GM12878 (cell line): ENCODE data around the gene SHC2. TPM values are rescaled to one million over a fixed set of nuclear protein-coding genes. Genes with fewer than 3 reads are reported as not detected.

Experiments used
- ATAC-seq: fragments of 200-7000 bp; cut with Tn5 transposase; 3 replicates; pipeline ENCODE4 v1.9.1; 2020; ENCODE audit warnings: mild to moderate bottlenecking, moderate library complexity
- BruUV-seq: library from RNA; stranded (reverse); fragments of 400-500 nt; replicated peaks from 2 replicates; lab custom pipeline; 2021; lab: Mats Ljungman, UMichigan
- CTCF ChIA-PET: fragments of 300-600 bp; sonication (Branson Sonifier 250); formaldehyde crosslinking; extraction: SDS; loops from one replicate; lab custom pipeline; 2021; ENCODE audit warnings: inconsistent platforms; lab: Yijun Ruan, JAX
- POLR2A ChIA-PET: fragments of 350-600 bp; formaldehyde crosslinking; extraction: SDS; loops from one replicate; lab custom pipeline; 2021; ENCODE audit warnings: inconsistent platforms; lab: Charles Lee
- RAD21 ChIA-PET: fragments of 300-600 bp; sonication (Branson Sonifier 250); formaldehyde crosslinking; loops from one replicate; lab custom pipeline; 2023; ENCODE audit warnings: antibody characterized with exemption; ENCODE audit not compliant: unreplicated experiment; lab: Charles Lee
- SMC1A ChIA-PET: fragments of 300-600 bp; sonication (Branson Sonifier 250); formaldehyde crosslinking; loops from one replicate; lab custom pipeline; 2023; ENCODE audit not compliant: unreplicated experiment, uncharacterized antibody; lab: Charles Lee
- DNase-seq: peaks from one replicate; pipeline ENCODE4 v3.0.0-alpha.2; 2011; ENCODE audit warnings: low read depth, low spot score
- FAIRE-seq: peaks from 3 replicates; lab custom pipeline; 2011; peaks lifted over from hg19 to GRCh38; lab: Jason Lieb, UNC
- H2AFZ ChIP-seq: 2 replicates; pipeline ENCODE4 v1.6.0; 2011; ENCODE audit warnings: low read depth, low read length, control low read depth; ENCODE audit not compliant: control insufficient read depth
- H3K27ac ChIP-seq: 2 replicates; pipeline ENCODE4 v1.5.1; 2011; ENCODE audit warnings: control low read depth; ENCODE audit not compliant: control insufficient read depth, insufficient read depth
- H3K27me3 ChIP-seq, 2 experiments: replicated peaks in 1 of 2; 2 replicates each; pipeline versions ENCODE4 v1.6.0 to v1.6.1; 2011; ENCODE audit warnings: low read length in 1 of 2; ENCODE audit not compliant: control insufficient read depth in 2 of 2, insufficient read depth in 2 of 2
- H3K36me3 ChIP-seq, 2 experiments: 2 replicates each; pipeline ENCODE4 v1.5.1; 2011; ENCODE audit warnings: low read length in 1 of 2; ENCODE audit not compliant: control insufficient read depth in 2 of 2, insufficient read depth in 2 of 2
- H3K4me1 ChIP-seq: 2 replicates; pipeline ENCODE4 v1.6.1; 2011; ENCODE audit warnings: mild to moderate bottlenecking, low read length, moderate library complexity, mixed read lengths; ENCODE audit not compliant: control insufficient read depth, insufficient read depth
- H3K4me2 ChIP-seq: 2 replicates; pipeline ENCODE4 v1.6.0; 2011; ENCODE audit warnings: control low read depth; ENCODE audit not compliant: control insufficient read depth, insufficient read depth
- H3K4me3 ChIP-seq: fragments of 200-600 bp; sonication (generic); 2 replicates; pipeline ENCODE4 v1.5.1; 2016
- H3K79me2 ChIP-seq: 2 replicates; pipeline ENCODE4 v1.6.0; 2011; ENCODE audit warnings: low read length; ENCODE audit not compliant: control insufficient read depth, insufficient read depth
- H3K9ac ChIP-seq: 2 replicates; pipeline ENCODE4 v1.8.0; 2011; ENCODE audit warnings: low read length, control low read depth, mixed read lengths; ENCODE audit not compliant: control insufficient read depth, insufficient read depth
- H3K9me3 ChIP-seq: replicated peaks from 3 replicates; pipeline ENCODE4 v1.5.1; 2011; ENCODE audit warnings: mild to moderate bottlenecking, low read length; ENCODE audit not compliant: control insufficient read depth, insufficient read depth
- H4K20me1 ChIP-seq: 2 replicates; pipeline ENCODE4 v1.6.0; 2011; ENCODE audit not compliant: control insufficient read depth, insufficient read depth
- HDAC6 ChIP-seq: fragments of 200-600 bp; sonication (generic); IDR thresholded peaks from one replicate; pipeline ENCODE4 v1.8.0; 2017; ENCODE audit warnings: antibody characterized with exemption; ENCODE audit not compliant: unreplicated experiment
- PAX5 ChIP-seq: IDR thresholded peaks from 2 replicates; pipeline ENCODE4 v1.6.1; 2011; ENCODE audit warnings: low read depth, low read length, borderline replicate concordance
- WGBS: methylation state at CpG from one replicate; pipeline ENCODE4 v1.1.6; 2016; ENCODE audit warnings: low lambda C conversion rate; ENCODE audit not compliant: insufficient replicate concordance, insufficient coverage; ENCODE audit errors: missing lambda C conversion rate; 5-methylcytosine and 5-hydroxymethylcytosine counted together
- in situ Hi-C: fragments of 300-500 bp; cut with MboI; formaldehyde crosslinking; loops from 9 replicates; pipeline ENCODE4 v1.14.3; 2018; ENCODE audit warnings: mixed read lengths
- intact Hi-C: fragments of 100-400 bp; cut with micrococcal nuclease; formaldehyde crosslinking; loops from one replicate; pipeline ENCODE4 v1.14.2; 2022; ENCODE audit not compliant: unreplicated experiment
- polyA plus RNA-seq, 11 experiments: library from polyadenylated mRNA; depleted of rRNA in 4 of 11; unstranded in 6 of 11; stranded (reverse) in 5 of 11; fragments of >200 nt; fragmentation: Nextera tagmentation in 4 of 11; fragmentation: Illumina TruSeq in 1 of 11; extraction: Ambion mirVana in 4 of 11; extraction: Trizol in 1 of 11; gene quantifications; 1 replicate in 1 of 11; 2 replicates in 10 of 11; pipeline versions ENCODE4 v1.2.1 to v1.2.3, GENCODE V29; 2011 to 2016; ENCODE audit warnings: inconsistent platforms in 2 of 11, missing spikeins in 2 of 11, low read depth in 1 of 11
- total RNA-seq, 4 experiments: library from RNA; depleted of rRNA in 3 of 4; stranded (reverse); fragments of >200 nt in 3 of 4; fragmentation: Illumina TruSeq in 1 of 4; extraction: Trizol in 1 of 4; gene quantifications; 2 replicates each; pipeline versions ENCODE4 v1.2.1 to v1.2.3, GENCODE V29; 2013 to 2021
- TF ChIP-seq, protein P1 (sequence below): fragments of 450-650 bp; IDR thresholded peaks from 2 replicates; pipeline ENCODE4 v1.6.1; 2016; ENCODE audit warnings: mild to moderate bottlenecking

SHC2 gene
- total and polyA plus RNA-seq, 10 of the 15 experiments (the other 5 are each of a cell fraction or from before 2014, with no cell fraction given): 0.08 TPM; not detected in 9

DNA sequence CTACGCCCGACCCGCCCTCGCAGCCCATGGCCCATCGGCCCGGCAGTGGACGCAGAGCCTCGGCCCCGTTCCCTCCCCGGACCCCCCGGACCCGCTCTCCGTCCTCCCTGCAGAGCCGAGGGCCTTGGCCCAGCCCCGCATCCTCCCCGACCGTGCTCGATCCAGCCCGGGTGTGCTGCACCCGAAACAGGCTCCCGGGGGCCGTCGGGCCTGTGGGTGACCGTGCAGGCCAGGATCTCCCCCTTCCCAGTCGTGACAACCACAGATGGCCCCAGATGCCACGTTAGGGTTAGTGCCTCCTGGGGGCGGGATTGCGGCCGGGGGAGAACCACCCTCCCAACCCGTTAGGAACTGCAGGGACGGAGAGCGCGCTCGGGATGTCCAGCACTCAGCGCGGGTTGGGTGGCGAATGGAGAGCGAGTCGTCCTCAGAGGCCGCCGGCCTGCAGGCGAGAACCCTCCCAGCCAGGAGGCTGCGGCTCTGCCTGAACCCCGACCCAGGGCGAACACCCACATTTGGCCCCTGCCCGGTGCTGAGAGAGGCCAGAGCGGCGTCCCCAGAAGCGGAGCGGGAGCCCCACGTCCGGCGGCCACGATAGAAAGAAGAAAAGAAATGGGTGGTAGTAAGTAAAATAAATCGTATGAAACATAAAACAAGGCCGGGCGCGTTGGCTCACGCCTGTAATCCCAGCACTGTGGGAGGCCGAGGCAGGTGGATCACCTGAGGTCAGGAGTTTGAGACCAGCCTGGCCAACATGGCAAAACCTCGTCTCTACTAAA, 28.8 kb upstream of the SHC2 start:
- ChIA-PET CTCF (interaction anchor here (0.6 to 1.7 kb wide), 6 partner anchors 17 to 242 kb away, joined by 3 to 8 read pairs (median 4); no protein-coding TSS in a partner anchor), POLR2A (interaction anchor here (0.9 to 2.2 kb wide), 3 partner anchors 17 to 42 kb away, joined by 3 to 14 read pairs (median 3); partner anchors contain the start of genes CDC34 and TPGS1), RAD21 (interaction anchor here (0.8 to 1.3 kb wide), 2 partner anchors 17 kb away, joined by 5 to 8 read pairs; no protein-coding TSS in a partner anchor), SMC1A (interaction anchor here (1.5 to 1.7 kb wide), 2 partner anchors 17 kb away, joined by 3 to 4 read pairs; no protein-coding TSS in a partner anchor)
- Histone ChIP-seq H3K4me2 (peak overlapping the region; percentile 92), H3K27me3 (no peaks in the 10 kb centered on the region), H3K9me3 (no peaks in the 10 kb centered on the region; the same call in 2 of the 3 replicates), H3K27ac (peak overlapping the region; percentile 33; the same call in 1 of the 2 replicates), H3K4me3 (peak overlapping the region; percentile 92), H2AFZ (peak overlapping the region; percentile 62), H3K79me2 (no peaks in the 10 kb centered on the region), H3K9ac (peak overlapping the region; percentile 54; the same call in 1 of the 2 replicates), H4K20me1 (no peaks in the 10 kb centered on the region), H3K4me1 (no peaks in the 10 kb centered on the region; the same call in 1 of the 2 replicates), H3K36me3 (no peaks in the 10 kb centered on the region)
- FAIRE-seq: no peak
- in situ Hi-C loops: no loop called here
- DNase-seq: no peak
- WGBS: 50% methylated on average over 50 of the region's 61 CpGs
- peak; percentile 42 for ATAC-seq
- intact Hi-C loops: no loop called here
- BruUV-seq: no TSS peak
- TF ChIP-seq HDAC6 (no peak), PAX5 (no peak)
- TF ChIP-seq, protein P1, sequence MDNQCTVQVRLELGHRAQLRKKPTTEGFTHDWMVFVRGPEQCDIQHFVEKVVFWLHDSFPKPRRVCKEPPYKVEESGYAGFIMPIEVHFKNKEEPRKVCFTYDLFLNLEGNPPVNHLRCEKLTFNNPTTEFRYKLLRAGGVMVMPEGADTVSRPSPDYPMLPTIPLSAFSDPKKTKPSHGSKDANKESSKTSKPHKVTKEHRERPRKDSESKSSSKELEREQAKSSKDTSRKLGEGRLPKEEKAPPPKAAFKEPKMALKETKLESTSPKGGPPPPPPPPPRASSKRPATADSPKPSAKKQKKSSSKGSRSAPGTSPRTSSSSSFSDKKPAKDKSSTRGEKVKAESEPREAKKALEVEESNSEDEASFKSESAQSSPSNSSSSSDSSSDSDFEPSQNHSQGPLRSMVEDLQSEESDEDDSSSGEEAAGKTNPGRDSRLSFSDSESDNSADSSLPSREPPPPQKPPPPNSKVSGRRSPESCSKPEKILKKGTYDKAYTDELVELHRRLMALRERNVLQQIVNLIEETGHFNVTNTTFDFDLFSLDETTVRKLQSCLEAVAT: 0 out of 2 replicates have a peak, but pooled peaks have one; percentile 30
